HEK293T (cell line): ENCODE measurements around the gene SENP1.

ENCODE experiments used
- CTCF ChIA-PET: fragments of 350-600 bp; formaldehyde crosslinking; extraction: SDS; loops from one replicate; lab custom pipeline; 2021; ENCODE audit warnings: antibody characterized with exemption, inconsistent platforms; lab: Yijun Ruan, JAX
- POLR2A ChIA-PET: fragments of 350-600 bp; formaldehyde crosslinking; extraction: SDS; loops from one replicate; lab custom pipeline; 2020; ENCODE audit warnings: antibody characterized with exemption, inconsistent platforms; lab: Yijun Ruan, JAX
- DNase-seq: peaks from one replicate; pipeline ENCODE4 v3.0.0; 2012; ENCODE audit warnings: mixed read lengths; ENCODE audit errors: extremely low spot score
- ARNT ChIP-seq: fragments of 450-650 bp; IDR thresholded peaks from 2 replicates; pipeline ENCODE4 v1.6.1; 2017; ENCODE audit warnings: mild to moderate bottlenecking
- BHLHE40 ChIP-seq: fragments of 450-650 bp; IDR thresholded peaks from 2 replicates; pipeline ENCODE4 v1.6.1; 2016; ENCODE audit warnings: mild to moderate bottlenecking, moderate library complexity, borderline replicate concordance
- CTBP1 ChIP-seq: fragments of 450-650 bp; IDR thresholded peaks from 2 replicates; pipeline ENCODE4 v1.6.1; 2016; ENCODE audit warnings: borderline replicate concordance
- ELF4 ChIP-seq: fragments of 450-650 bp; IDR thresholded peaks from 2 replicates; pipeline ENCODE4 v1.6.1; 2017; ENCODE audit warnings: antibody characterized with exemption
- FOXA1 ChIP-seq: fragments of 450-650 bp; IDR thresholded peaks from 2 replicates; pipeline ENCODE4 v1.6.1; 2016; ENCODE audit warnings: mild to moderate bottlenecking
- FOXK2 ChIP-seq: fragments of 450-650 bp; IDR thresholded peaks from 2 replicates; pipeline ENCODE4 v1.6.1; 2016; ENCODE audit warnings: mild to moderate bottlenecking
- FOXM1 ChIP-seq: fragments of 450-650 bp; IDR thresholded peaks from 2 replicates; pipeline ENCODE4 v1.6.1; 2017; ENCODE audit warnings: mild to moderate bottlenecking, borderline replicate concordance
- HDGF ChIP-seq: fragments of 450-650 bp; IDR thresholded peaks from 2 replicates; pipeline ENCODE4 v1.6.1; 2017; ENCODE audit warnings: antibody characterized with exemption, borderline replicate concordance
- L3MBTL2 ChIP-seq: fragments of 450-650 bp; conservative IDR thresholded peaks from 2 replicates; pipeline ENCODE4 v1.6.1; 2016; ENCODE audit warnings: mild to moderate bottlenecking
- LEF1 ChIP-seq: fragments of 450-650 bp; IDR thresholded peaks from 2 replicates; pipeline ENCODE4 v1.6.1; 2017; ENCODE audit warnings: mild to moderate bottlenecking, borderline replicate concordance
- NFRKB ChIP-seq: fragments of 450-650 bp; IDR thresholded peaks from 2 replicates; pipeline ENCODE4 v1.6.1; 2016; ENCODE audit warnings: mild to moderate bottlenecking, moderate library complexity
- PKNOX1 ChIP-seq: fragments of 450-650 bp; IDR thresholded peaks from 2 replicates; pipeline ENCODE4 v1.6.1; 2016
- SP1 ChIP-seq: fragments of 450-650 bp; IDR thresholded peaks from 2 replicates; pipeline ENCODE4 v1.6.1; 2017
- SUZ12 ChIP-seq: fragments of 450-650 bp; IDR thresholded peaks from 2 replicates; pipeline ENCODE4 v1.6.1; 2016; ENCODE audit warnings: mild to moderate bottlenecking
- TARDBP ChIP-seq: fragments of 450-650 bp; IDR thresholded peaks from 2 replicates; pipeline ENCODE4 v1.6.1; 2016
- ZNF384 ChIP-seq: fragments of 450-650 bp; IDR thresholded peaks from 2 replicates; pipeline ENCODE4 v1.6.1; 2016

SENP1 gene

GRCh38 chr12:48080285-48080684 is 25.6 kb downstream of the SENP1 start:
- CTCF ChIA-PET: no interaction called here
- DNase-seq: no peak
- TF ChIP-seq ELF4: no peak
- TF ChIP-seq SUZ12: no peak
- no peak for TF ChIP-seq NFRKB
- TF ChIP-seq LEF1: no peak
- TF ChIP-seq FOXM1: no peak
- TF ChIP-seq CTBP1: no peak
- no peak for TF ChIP-seq FOXA1
- no peak for TF ChIP-seq BHLHE40
- TF ChIP-seq L3MBTL2: no peak
- TF ChIP-seq FOXK2: no peak
- no peak for TF ChIP-seq SP1
- no peak for TF ChIP-seq TARDBP
- no peak for TF ChIP-seq HDGF
- TF ChIP-seq ARNT: no peak
- no peak for TF ChIP-seq PKNOX1
- POLR2A ChIA-PET: no interaction called here

GRCh38 chr12:48078901-48079300 is 27.0 kb downstream of the SENP1 start:
- no peak for DNase-seq
- POLR2A ChIA-PET: no interaction called here

GRCh38 chr12:48077111-48077510 is 28.8 kb downstream of the SENP1 start:
- TF ChIP-seq CTBP1: no peak
- TF ChIP-seq NFRKB: no peak
- TF ChIP-seq FOXM1: no peak
- no peak for TF ChIP-seq TARDBP
- TF ChIP-seq BHLHE40: no peak
- TF ChIP-seq L3MBTL2: no peak
- TF ChIP-seq SP1: no peak
- no peak for TF ChIP-seq ZNF384
- TF ChIP-seq ARNT: no peak
- no peak for TF ChIP-seq SUZ12
- ChIA-PET POLR2A (no interaction called here), CTCF (interaction anchor here (1.0 kb wide), 1 partner anchor 113 kb away, joined by 4 read pairs; no protein-coding TSS in a partner anchor)
- DNase-seq: no peak

More at GRCh38 chr12:48078901-48079300, 27.0 kb downstream of the SENP1 start:
- CTCF ChIA-PET: no interaction called here
- TF ChIP-seq SUZ12 (no peak), FOXK2 (no peak), ARNT (no peak), FOXM1 (no peak), ZNF384 (no peak)

- TF ChIP-seq BHLHE40 (no peak), SUZ12 (no peak), NFRKB (no peak), FOXK2 (no peak), L3MBTL2 (no peak), FOXA1 (no peak), PKNOX1 (no peak), CTBP1 (no peak), HDGF (no peak)
- DNase-seq: no peak
- POLR2A ChIA-PET: no interaction called here
- CTCF ChIA-PET: no interaction called here
These were observed 30.0 kb downstream of the SENP1 start for GRCh38 chr12:48075832-48076231.

GRCh38 chr12:48074266-48074665 is 31.6 kb downstream of the SENP1 start:
- no peak for DNase-seq
- TF ChIP-seq ELF4 (no peak), BHLHE40 (no peak), HDGF (no peak), NFRKB (no peak), SP1 (no peak), PKNOX1 (no peak), TARDBP (no peak), FOXK2 (no peak), CTBP1 (no peak), LEF1 (no peak), SUZ12 (no peak), ZNF384 (no peak), FOXA1 (no peak), FOXM1 (no peak), ARNT (no peak), L3MBTL2 (no peak)
- POLR2A ChIA-PET: no interaction called here
- CTCF ChIA-PET: no interaction called here

- TF ChIP-seq ELF4: no peak
- CTCF ChIA-PET: no interaction called here
- POLR2A ChIA-PET: no interaction called here
- no peak for DNase-seq
These were observed 33.6 kb downstream of the SENP1 start for GRCh38 chr12:48072266-48072665.

GRCh38 chr12:48071808-48072207 is 34.1 kb downstream of the SENP1 start:
- CTCF ChIA-PET: no interaction called here
- POLR2A ChIA-PET: no interaction called here
- TF ChIP-seq TARDBP: no peak
- no peak for TF ChIP-seq ZNF384
- TF ChIP-seq L3MBTL2: no peak
- TF ChIP-seq PKNOX1: no peak
- TF ChIP-seq FOXA1: no peak
- TF ChIP-seq HDGF: no peak
- TF ChIP-seq ARNT: no peak
- no peak for TF ChIP-seq SUZ12
- no peak for TF ChIP-seq CTBP1
- TF ChIP-seq BHLHE40: no peak
- TF ChIP-seq SP1: no peak
- no peak for TF ChIP-seq LEF1
- no peak for TF ChIP-seq ELF4
- no peak for TF ChIP-seq FOXM1
- no peak for TF ChIP-seq NFRKB
- TF ChIP-seq FOXK2: no peak
- DNase-seq: no peak
